Activated effector memory CD4-positive, alpha-beta T cell treated with anti-CD3 and anti-CD28 coated beads, Interleukin-2, amount 50 U/mL, for 16 hours (primary cell): Measurements from ENCODE around the gene CPNE2.
"Not testable (repeated sequence)": the region's sequence is repeated elsewhere in the genome, so short reads cannot be mapped to it uniquely, and the experiment has no call there.

Source experiments
- DNase-seq: peaks from one replicate; pipeline ENCODE4 v3.0.0-alpha.2; 2020

CPNE2 gene

GRCh38 chr16:57091975-57092785, at the start of gene CPNE2:
Gene CPNE2 (plus strand): TSS chr16:57092583. CDS start chr16:57110743, 18,160 bp downstream.
- DNase-seq = peak; percentile 68

GRCh38 chr16:57043248-57043647, 49.1 kb upstream of the CPNE2 start:
- no peak for DNase-seq

GRCh38 chr16:57044931-57045693, 47.3 kb upstream of the CPNE2 start:
- no peak for DNase-seq

GRCh38 chr16:57045694-57046381, 46.5 kb upstream of the CPNE2 start:
- no peak for DNase-seq

- no peak for DNase-seq
These were observed 44.3 kb upstream of the CPNE2 start for GRCh38 chr16:57048095-57048494.

- no peak for DNase-seq
These were observed 42.7 kb upstream of the CPNE2 start for GRCh38 chr16:57049678-57050077.

GRCh38 chr16:57051696-57052228, 40.6 kb upstream of the CPNE2 start:
- DNase-seq = no peak

- no peak for DNase-seq
These were observed 39.2 kb upstream of the CPNE2 start for GRCh38 chr16:57053206-57053605.

GRCh38 chr16:57054338-57054737, 38.0 kb upstream of the CPNE2 start:
- DNase-seq = no peak

- DNase-seq = no peak
These were observed 37.6 kb upstream of the CPNE2 start for GRCh38 chr16:57054771-57055170.

GRCh38 chr16:57055671-57056070, 36.7 kb upstream of the CPNE2 start:
- no peak for DNase-seq

- no peak for DNase-seq
These were observed 34.0 kb upstream of the CPNE2 start for GRCh38 chr16:57058291-57058861.

- DNase-seq = no peak
These were observed 31.9 kb upstream of the CPNE2 start for GRCh38 chr16:57060323-57061083.

- no peak for DNase-seq
These were observed 31.1 kb upstream of the CPNE2 start for GRCh38 chr16:57061084-57061905.

- DNase-seq = no peak
These were observed 30.1 kb upstream of the CPNE2 start for GRCh38 chr16:57062329-57062728.

- not testable (repeated sequence) for DNase-seq
These were observed 29.2 kb upstream of the CPNE2 start for GRCh38 chr16:57063189-57063588.

GRCh38 chr16:57064995-57065394, 27.4 kb upstream of the CPNE2 start:
- no peak for DNase-seq

GRCh38 chr16:57066625-57067024, 25.8 kb upstream of the CPNE2 start:
- DNase-seq = no peak

- no peak for DNase-seq
These were observed 25.0 kb upstream of the CPNE2 start for GRCh38 chr16:57067347-57067746.

GRCh38 chr16:57069053-57069452, 23.3 kb upstream of the CPNE2 start:
- no peak for DNase-seq
